A549 (cell line): ENCODE measurements around the gene NCS1. TPM values are rescaled to one million over a fixed set of nuclear protein-coding genes. Genes with fewer than 3 reads are reported as not detected.

Experiments used
- ATAC-seq, 2 experiments: fragments of 200-7000 bp in 1 of 2; fragments of >200 bp in 1 of 2; cut with Nextera tagmentation in 1 of 2; cut with Tn5 transposase in 1 of 2; 3 replicates each; pipeline versions ENCODE4 v1.8.0 to v1.9.1; 2018 to 2020; ENCODE audit warnings: mild to moderate bottlenecking in 1 of 2, moderate library complexity in 1 of 2
- CTCF ChIA-PET: fragments of 300-600 bp; sonication (Branson Sonifier 250); formaldehyde crosslinking; extraction: SDS; loops from one replicate; lab custom pipeline; 2021; ENCODE audit warnings: antibody characterized with exemption, inconsistent platforms; lab: Yijun Ruan, JAX
- POLR2A ChIA-PET: fragments of 350-600 bp; formaldehyde crosslinking; extraction: SDS; loops from one replicate; lab custom pipeline; 2021; ENCODE audit warnings: antibody characterized with exemption, inconsistent platforms; lab: Yijun Ruan, JAX
- DNase-seq, 2 experiments: peaks; one replicate each; pipeline versions ENCODE4 v3.0.0 to v3.0.0-alpha.2; 2011 to 2016; ENCODE audit warnings: low read depth in 1 of 2, low spot score in 1 of 2
- FAIRE-seq: peaks from 2 replicates; lab custom pipeline; 2011; peaks lifted over from hg19 to GRCh38; lab: Jason Lieb, UNC
- H3K27ac ChIP-seq, 2 experiments: fragments of >200 bp; sonication (Bioruptor Twin); formaldehyde crosslinking; 3 replicates each; pipeline ENCODE4 v1.5.1; 2016 to 2017
- H3K4me1 ChIP-seq: fragments of >200 bp; sonication (Bioruptor Twin); formaldehyde crosslinking; 3 replicates; pipeline ENCODE4 v1.6.1; 2016
- H3K4me2 ChIP-seq: fragments of >200 bp; sonication (Bioruptor Twin); formaldehyde crosslinking; 3 replicates; pipeline ENCODE4 v1.6.1; 2016
- H3K4me3 ChIP-seq: fragments of >200 bp; sonication (Bioruptor Twin); formaldehyde crosslinking; 3 replicates; pipeline ENCODE4 v1.5.1; 2016
- H3K9me3 ChIP-seq: fragments of >200 bp; sonication (Bioruptor Twin); formaldehyde crosslinking; 3 replicates; pipeline ENCODE4 v1.6.1; 2016
- ATOH8 ChIP-seq: fragments of 250-450 bp; sonication (Bioruptor Pico); IDR thresholded peaks from 2 replicates; pipeline ENCODE4 v1.5.0; 2020; ENCODE audit warnings: low read depth, mild to moderate bottlenecking, moderate library complexity
- BCL3 ChIP-seq: fragments of >200 bp; sonication (Bioruptor Twin); formaldehyde crosslinking; IDR thresholded peaks from 3 replicates; pipeline ENCODE4 v1.6.1; 2016
- CBX2 ChIP-seq: fragments of 200-600 bp; sonication (generic); IDR thresholded peaks from 2 replicates; pipeline ENCODE4 v1.6.1; 2016; ENCODE audit warnings: low read depth, mild to moderate bottlenecking, borderline replicate concordance
- CEBPB ChIP-seq, 2 experiments: fragments of >200 bp in 1 of 2; sonication (Bioruptor Twin) in 1 of 2; formaldehyde crosslinking in 1 of 2; IDR thresholded peaks; 2 replicates each; pipeline ENCODE4 v1.6.1; 2012 to 2016
- E2F6 ChIP-seq: IDR thresholded peaks from 2 replicates; pipeline ENCODE4 v1.6.1; 2012; ENCODE audit warnings: low read depth, borderline replicate concordance
- EP300 ChIP-seq, 2 experiments: fragments of >200 bp; sonication (Bioruptor Twin); formaldehyde crosslinking; IDR thresholded peaks; 2 replicates in 1 of 2; 3 replicates in 1 of 2; pipeline ENCODE4 v1.6.1; 2016 to 2017
- ESRRA ChIP-seq: fragments of 150-350 bp; IDR thresholded peaks from 2 replicates; pipeline ENCODE4 v1.6.1; 2014; ENCODE audit warnings: mild to moderate bottlenecking, low read length, borderline replicate concordance
- FOSL2 ChIP-seq, 2 experiments: fragments of 450-650 bp in 1 of 2; fragments of >200 bp in 1 of 2; sonication (Bioruptor Twin) in 1 of 2; formaldehyde crosslinking; IDR thresholded peaks; 2 replicates each; pipeline versions ENCODE4 v1.5.0 to v1.6.1; 2016 to 2020; ENCODE audit warnings: mild to moderate bottlenecking in 1 of 2, moderate library complexity in 1 of 2
- GATA3 ChIP-seq: IDR thresholded peaks from 2 replicates; pipeline ENCODE4 v1.6.1; 2012; ENCODE audit warnings: borderline replicate concordance
- HEYL ChIP-seq: fragments of 250-450 bp; sonication (Bioruptor Pico); IDR thresholded peaks from 2 replicates; pipeline ENCODE4 v1.8.0; 2021; ENCODE audit warnings: mild to moderate bottlenecking, moderate library complexity
- HOXB5 ChIP-seq: fragments of 250-450 bp; sonication (Bioruptor Pico); IDR thresholded peaks from 2 replicates; pipeline ENCODE4 v1.5.0; 2020; ENCODE audit warnings: mild to moderate bottlenecking, moderate library complexity
- JUN ChIP-seq, 2 experiments: fragments of >200 bp; sonication (Bioruptor Twin); formaldehyde crosslinking; IDR thresholded peaks; 2 replicates in 1 of 2; 3 replicates in 1 of 2; pipeline ENCODE4 v1.6.1; 2016 to 2017
- MAZ ChIP-seq: fragments of 150-350 bp; IDR thresholded peaks from 2 replicates; pipeline ENCODE4 v1.6.1; 2014; ENCODE audit warnings: antibody characterized with exemption, low read depth, low read length, borderline replicate concordance
- MYC ChIP-seq: IDR thresholded peaks from 2 replicates; pipeline ENCODE4 v1.6.1; 2012; ENCODE audit warnings: mild to moderate bottlenecking, inconsistent platforms, low read length, improper control_type of control experiment, borderline replicate concordance
- POLR2A ChIP-seq: IDR thresholded peaks from 2 replicates; pipeline ENCODE4 v1.6.1; 2012; ENCODE audit warnings: mild to moderate bottlenecking, low read length
- RCOR1 ChIP-seq: fragments of 150-350 bp; IDR thresholded peaks from 2 replicates; pipeline ENCODE4 v1.6.1; 2014; ENCODE audit warnings: antibody characterized with exemption, low read length, low read depth
- REST ChIP-seq: fragments of 200-600 bp; sonication (generic); IDR thresholded peaks from 2 replicates; pipeline ENCODE4 v1.6.1; 2016; ENCODE audit warnings: antibody characterized with exemption, mild to moderate bottlenecking, moderate library complexity
- TP53 ChIP-seq: fragments of 250-450 bp; sonication (Bioruptor Pico); IDR thresholded peaks from 2 replicates; pipeline ENCODE4 v1.5.0; 2021; ENCODE audit warnings: mild to moderate bottlenecking, moderate library complexity
- ZC3H11A ChIP-seq: fragments of 450-650 bp; IDR thresholded peaks from 2 replicates; pipeline ENCODE4 v1.6.1; 2014; ENCODE audit warnings: antibody characterized with exemption, mild to moderate bottlenecking
- ZFP36 ChIP-seq: fragments of 450-650 bp; IDR thresholded peaks from 2 replicates; pipeline ENCODE4 v1.6.1; 2014; ENCODE audit warnings: borderline replicate concordance; ENCODE audit not compliant: partially characterized antibody
- WGBS: methylation state at CpG from one replicate; pipeline ENCODE4 v1.1.6; 2017; ENCODE audit errors: missing lambda C conversion rate; 5-methylcytosine and 5-hydroxymethylcytosine counted together
- polyA plus RNA-seq, 4 experiments: library from polyadenylated mRNA; depleted of rRNA in 3 of 4; stranded (reverse); fragments of >200 nt; fragmentation: RNase III in 1 of 4; extraction: RNeasy Plus Mini Kit Qiagen cat#74134 plus additional on column Dnase treatment in 1 of 4; gene quantifications; 2 replicates in 3 of 4; 3 replicates in 1 of 4; pipeline ENCODE4 v1.2.3, GENCODE V29; 2011 to 2017

The NCS1 gene
- polyA plus RNA-seq, 2 of the 4 experiments (the other 2 are of a cell fraction): 17.9 to 21.9 TPM

GRCh38 chr9:130129432-130130061 is 42.7 kb upstream of the NCS1 start (continued):
- TF ChIP-seq MAZ (no peak), POLR2A (no peak), BCL3 (no peak), RCOR1 (no peak), GATA3 (no peak), HOXB5 (CRISPR knock-in tag) (no peak), ZFP36 (no peak)

GRCh38 chr9:130132746-130133145 is 39.5 kb upstream of the NCS1 start:
- CTCF ChIA-PET: no interaction called here
- no peak for DNase-seq
- TF ChIP-seq E2F6 (no peak), EP300 (IDR thresholded peaks at IDR 0.05) (no peak), JUN (IDR thresholded peaks at IDR 0.05) (no peak), TP53 (CRISPR knock-in tag) (no peak), ZC3H11A (no peak), CBX2 (no peak), MYC (no peak), HOXB5 (CRISPR knock-in tag) (no peak), REST (no peak), FOSL2 (IDR thresholded peaks at IDR 0.05) (no peak), FOSL2 (CRISPR knock-in tag; IDR thresholded peaks at IDR 0.05) (no peak), HEYL (CRISPR knock-in tag) (no peak), ATOH8 (CRISPR knock-in tag) (no peak), CEBPB (IDR thresholded peaks at IDR 0.05) (no peak), ESRRA (no peak)
- Histone ChIP-seq H3K4me1 (peaks cover 3% of the 10 kb centered on the region), H3K27ac (no peak overlapping the region), H3K4me3 (no peak overlapping the region), H3K4me2 (no peak overlapping the region), H3K9me3 (no peaks in the 10 kb centered on the region)
- no peak for FAIRE-seq
- WGBS: 97% methylated on average over 7 of the region's 7 CpGs
- POLR2A ChIA-PET: no interaction called here
- no peak for ATAC-seq
